HepG2 (cell line): ENCODE measurements around the gene POU6F2. TPM values are rescaled to one million over a fixed set of nuclear protein-coding genes. Genes with fewer than 3 reads are reported as not detected.
"Not testable (repeated sequence)": the region's sequence is repeated elsewhere in the genome, so short reads cannot be mapped to it uniquely, and the experiment has no call there.

Source experiments
- ATAC-seq: fragments of 200-7000 bp; cut with Tn5 transposase; 3 replicates; pipeline ENCODE4 v1.9.1; 2020; ENCODE audit warnings: mild to moderate bottlenecking, moderate library complexity
- BruUV-seq: library from RNA; stranded (reverse); fragments of 400-500 nt; replicated peaks from 2 replicates; lab custom pipeline; 2021; lab: Mats Ljungman, UMichigan
- CTCF ChIA-PET: fragments of 300-600 bp; formaldehyde crosslinking; extraction: SDS; loops from one replicate; lab custom pipeline; 2021; ENCODE audit warnings: low total read pairs, inconsistent platforms, low intra/inter-chr PET ratio; lab: Yijun Ruan, JAX
- POLR2A ChIA-PET: fragments of 350-600 bp; sonication (Branson Sonifier 250); formaldehyde crosslinking; loops from one replicate; lab custom pipeline; 2020; ENCODE audit warnings: antibody characterized with exemption, inconsistent platforms; lab: Yijun Ruan, JAX
- DNase-seq: peaks from one replicate; pipeline ENCODE4 v3.0.0-alpha.2; 2015; ENCODE audit warnings: low spot score
- FAIRE-seq: peaks from 3 replicates; lab custom pipeline; 2011; peaks lifted over from hg19 to GRCh38; lab: Jason Lieb, UNC
- H2AFZ ChIP-seq: one replicate; pipeline ENCODE4 v1.6.1; 2011; ENCODE audit warnings: low read length, inconsistent platforms
- H3K27ac ChIP-seq: fragments of 300-600 bp; 3 replicates; pipeline ENCODE4 v1.8.0; 2011; ENCODE audit warnings: mixed run types, mild to moderate bottlenecking, mixed read lengths, low read length, inconsistent platforms; ENCODE audit not compliant: insufficient read depth; ENCODE audit errors: extremely low read length
- H3K27me3 ChIP-seq, 2 experiments: fragments of 200-600 bp in 1 of 2; 2 replicates in 1 of 2; 3 replicates in 1 of 2; pipeline versions ENCODE4 v1.6.0 to v1.8.0; 2011; ENCODE audit warnings: low read length in 2 of 2, mild to moderate bottlenecking in 2 of 2, moderate library complexity in 2 of 2, inconsistent platforms in 1 of 2; ENCODE audit not compliant: insufficient read depth in 2 of 2, control insufficient read depth in 1 of 2
- H3K36me3 ChIP-seq, 2 experiments: fragments of 200-600 bp in 1 of 2; replicated peaks in 1 of 2; 2 replicates in 1 of 2; 3 replicates in 1 of 2; pipeline versions ENCODE4 v1.5.1 to v1.8.0; 2011; ENCODE audit warnings: low read length in 2 of 2, inconsistent platforms in 1 of 2; ENCODE audit not compliant: insufficient read depth in 2 of 2, control insufficient read depth in 1 of 2
- H3K4me1 ChIP-seq: 2 replicates; pipeline ENCODE4 v1.5.1; 2012; ENCODE audit warnings: low read length, inconsistent platforms; ENCODE audit not compliant: insufficient read depth
- H3K4me2 ChIP-seq: 2 replicates; pipeline ENCODE4 v1.6.0; 2011; ENCODE audit warnings: low read depth, low read length, inconsistent platforms
- H3K4me3 ChIP-seq, 3 experiments: fragments of 200-600 bp in 1 of 3; sonication (generic), shearing (Covaris generic) in 1 of 3; replicated peaks in 1 of 3; 2 replicates each; pipeline ENCODE4 v1.5.1; 2011 to 2016; ENCODE audit warnings: low read length in 3 of 3, inconsistent platforms in 2 of 3, low read depth in 2 of 3, mild to moderate bottlenecking in 2 of 3, control low read depth in 1 of 3, mixed read lengths in 1 of 3; ENCODE audit not compliant: insufficient read depth in 1 of 3
- H3K79me2 ChIP-seq: one replicate; pipeline ENCODE4 v1.6.1; 2011; ENCODE audit warnings: low read length, inconsistent platforms; ENCODE audit not compliant: insufficient read depth
- H3K9ac ChIP-seq: 2 replicates; pipeline ENCODE4 v1.6.0; 2011; ENCODE audit warnings: mild to moderate bottlenecking, low read depth, low read length, inconsistent platforms; ENCODE audit not compliant: insufficient read depth
- H3K9me3 ChIP-seq: 2 replicates; pipeline ENCODE4 v1.5.1; 2012; ENCODE audit warnings: mild to moderate bottlenecking, low read length
- H4K20me1 ChIP-seq: 2 replicates; pipeline ENCODE4 v1.6.0; 2011; ENCODE audit warnings: inconsistent platforms, mild to moderate bottlenecking, low read length, moderate library complexity; ENCODE audit not compliant: insufficient read depth
- EED ChIP-seq: sonication (generic); formaldehyde crosslinking; IDR thresholded peaks from 2 replicates; pipeline ENCODE4 v1.5.0; 2020; ENCODE audit warnings: mild to moderate bottlenecking, missing genetic modification reagents
- FIP1L1 ChIP-seq: fragments of 200-400 bp; formaldehyde crosslinking; IDR thresholded peaks from 2 replicates; pipeline ENCODE4 v1.6.1; 2018; ENCODE audit warnings: low read depth, mild to moderate bottlenecking, low read length, moderate library complexity, borderline replicate concordance; ENCODE audit not compliant: insufficient read depth
- MYC ChIP-seq: sonication (generic); formaldehyde crosslinking; IDR thresholded peaks from 2 replicates; pipeline ENCODE4 v1.9.0; 2021; ENCODE audit warnings: missing genetic modification reagents, borderline replicate concordance
- NKX3-1 ChIP-seq: sonication (generic); formaldehyde crosslinking; IDR thresholded peaks from 2 replicates; pipeline ENCODE4 v1.5.0; 2020; ENCODE audit warnings: missing genetic modification reagents
- PLSCR1 ChIP-seq: sonication (generic); formaldehyde crosslinking; IDR thresholded peaks from 2 replicates; pipeline ENCODE4 v1.5.0; 2020; ENCODE audit warnings: missing genetic modification reagents, mild to moderate bottlenecking, borderline replicate concordance
- SRSF1 ChIP-seq: fragments of 200-400 bp; formaldehyde crosslinking; optimal IDR thresholded peaks from 2 replicates; pipeline ENCODE3; 2017; ENCODE audit warnings: mild to moderate bottlenecking, low read depth, low read length, moderate library complexity
- ZBTB3 ChIP-seq: sonication (generic); formaldehyde crosslinking; IDR thresholded peaks from 2 replicates; pipeline ENCODE4 v1.4.0; 2020; ENCODE audit warnings: low read depth, mild to moderate bottlenecking, moderate library complexity, missing genetic modification reagents, borderline replicate concordance
- WGBS: methylation state at CpG from one replicate; pipeline ENCODE4 v1.1.6; 2017; ENCODE audit warnings: low lambda C conversion rate; 5-methylcytosine and 5-hydroxymethylcytosine counted together
- in situ Hi-C: cut with HindIII; loops from 2 replicates; pipeline ENCODE4 v1.10.0; 2017; ENCODE audit warnings: low pct_unique_long_range_greater_than_20kb; ENCODE audit not compliant: extremely low pct_ligation_motif_present
- intact Hi-C: fragments of 100-400 bp; cut with micrococcal nuclease; formaldehyde crosslinking; loops from one replicate; pipeline ENCODE4 v1.10.0; 2022; ENCODE audit not compliant: unreplicated experiment
- polyA plus RNA-seq, 8 experiments: library from polyadenylated mRNA; depleted of rRNA in 3 of 8; stranded (reverse) in 7 of 8; unstranded in 1 of 8; fragments of >200 nt; fragmentation: Illumina TruSeq in 4 of 8; extraction: Trizol in 4 of 8; gene quantifications; 2 replicates each; pipeline versions ENCODE4 v1.2.1 to v1.2.3, GENCODE V29; 2011 to 2016; ENCODE audit warnings: low read depth in 4 of 8, missing spikeins in 1 of 8, mixed read lengths in 1 of 8; ENCODE audit not compliant: insufficient read depth in 1 of 8
- total RNA-seq, 5 experiments: library from RNA; depleted of rRNA; stranded (reverse); fragments of >200 nt; fragmentation: Illumina TruSeq; extraction: Trizol; gene quantifications; 2 replicates each; pipeline ENCODE4 v1.2.3, GENCODE V29; 2016; ENCODE audit warnings: low read depth in 1 of 5

POU6F2 gene
- total and polyA plus RNA-seq, 2 of the 13 experiments (the other 11 are each of a cell fraction or from before 2014, with no cell fraction given), result not detected

GRCh38 chr7:38942431-38943051 is 35.2 kb upstream of the POU6F2 start:
- H3K36me3 ChIP-seq, result no peaks in the 10 kb centered on the region
- DNase-seq, result no peak
- H3K79me2 ChIP-seq, result no peaks in the 10 kb centered on the region
- BruUV-seq, result no TSS peak
- H3K27ac ChIP-seq, result no peak overlapping the region
- no peak for ATAC-seq
- H3K4me2 ChIP-seq, result no peak overlapping the region
- no peaks in the 10 kb centered on the region for H3K9me3 ChIP-seq
- no peak overlapping the region for H3K4me3 ChIP-seq
- no peaks in the 10 kb centered on the region for H4K20me1 ChIP-seq
- CTCF ChIA-PET, result no interaction called here
- in situ Hi-C loops, result no loop called here
- no peak overlapping the region for H2AFZ ChIP-seq
- no peak for FAIRE-seq
- H3K4me1 ChIP-seq, result no peaks in the 10 kb centered on the region
- POLR2A ChIA-PET, result no interaction called here
- under 1% methylated on average over 4 of the region's 4 CpGs for whole genome bisulfite sequencing
- no peak for TF ChIP-seq ZBTB3
- TF ChIP-seq FIP1L1, result no peak
- no peak for TF ChIP-seq PLSCR1 (CRISPR knock-in tag)
- no peak for TF ChIP-seq SRSF1
- TF ChIP-seq NKX3-1 (CRISPR knock-in tag), result no peak
- TF ChIP-seq MYC (CRISPR knock-in tag), result no peak
- no peak for TF ChIP-seq EED (CRISPR knock-in tag)
- TF ChIP-seq, all 625 proteins: peak for 0
- intact Hi-C loops, result no loop called here
- Histone ChIP-seq H3K9ac (no peak overlapping the region), H3K27me3 (peaks cover 0 to 5% of the 10 kb centered on the region in 2 experiments; a peak in 2 of 5 replicates)

GRCh38 chr7:38947541-38947940 is 30.2 kb upstream of the POU6F2 start:
- H3K4me1 ChIP-seq, BruUV-seq, CTCF ChIA-PET, H3K9ac ChIP-seq, in situ Hi-C loops, H3K4me3 ChIP-seq, H3K27me3 ChIP-seq, POLR2A ChIA-PET, H4K20me1 ChIP-seq, H3K4me2 ChIP-seq, H2AFZ ChIP-seq, FAIRE-seq, H3K79me2 ChIP-seq, H3K9me3 ChIP-seq, H3K27ac ChIP-seq, ATAC-seq, DNase-seq, H3K36me3 ChIP-seq, intact Hi-C loops: not testable (repeated sequence)
- 5% methylated on average over 4 of the region's 4 CpGs for WGBS
